C4-2B (cell line): ENCODE measurements around the gene WNT9B.

Source experiments
- CTCF ChIP-seq: fragments of 450-650 bp; conservative IDR thresholded peaks from 2 replicates; pipeline ENCODE4 v1.5.1; 2017; ENCODE audit warnings: mild to moderate bottlenecking
- ZFX ChIP-seq: fragments of 450-650 bp; IDR thresholded peaks from 2 replicates; pipeline ENCODE4 v1.6.1; 2017

GRCh38 chr17:46809110-46809571 lies 42.2 kb upstream of the WNT9B start:
- TF ChIP-seq CTCF (no peak), ZFX (no peak)
